Sigmoid colon (tissue), 4 donors: Measurements from ENCODE around the gene PLXNA1.

Source experiments
- CTCF ChIP-seq, 4 experiments: fragments of 450-650 bp in 3 of 4; fragments of 200-600 bp in 1 of 4; IDR thresholded peaks; one replicate each; pipeline ENCODE4 v1.5.1; 2016 to 2019; ENCODE audit warnings: antibody characterized with exemption in 4 of 4, mild to moderate bottlenecking in 3 of 4, moderate library complexity in 2 of 4
- EP300 ChIP-seq, 4 donors: sonication (generic); formaldehyde crosslinking; IDR thresholded peaks; one replicate each; pipeline ENCODE4 v1.6.1; 2017; ENCODE audit warnings: antibody characterized with exemption in 4 of 4
- POLR2A ChIP-seq, 2 donors: fragments of 450-650 bp; IDR thresholded peaks; one replicate each; pipeline ENCODE4 v1.6.1; 2016; ENCODE audit warnings: antibody characterized with exemption in 2 of 2, mild to moderate bottlenecking in 2 of 2, moderate library complexity in 2 of 2
- POLR2AphosphoS5 ChIP-seq, 4 donors: sonication (generic); formaldehyde crosslinking; IDR thresholded peaks; one replicate each; pipeline ENCODE4 v1.6.1; 2017; ENCODE audit warnings: antibody characterized with exemption in 4 of 4

DNA sequence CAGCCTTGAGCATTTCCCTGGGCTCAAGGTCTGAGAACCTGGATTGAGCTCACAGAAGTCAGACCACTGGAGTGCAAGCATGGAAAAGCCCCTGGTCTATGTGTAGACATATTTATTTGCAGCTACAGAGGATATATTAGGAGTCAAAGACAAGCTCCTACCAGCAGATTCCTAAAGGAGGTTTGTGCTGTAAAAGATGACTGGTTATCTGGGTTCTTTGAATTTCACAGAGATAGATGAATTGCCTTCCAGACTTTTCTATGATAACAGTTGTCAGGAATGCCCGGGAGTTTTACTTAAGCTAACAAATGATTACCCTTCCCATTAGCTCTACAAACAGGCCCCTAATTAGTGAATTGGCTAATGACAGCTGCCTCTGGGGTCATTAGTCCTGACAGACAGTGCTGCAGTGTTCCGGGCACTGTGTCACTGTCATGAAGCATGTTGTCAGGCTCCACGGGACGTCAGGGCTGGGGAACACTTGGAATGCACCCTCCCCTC is 48.8 kb upstream of the PLXNA1 start:
- TF ChIP-seq CTCF (IDR thresholded peaks at IDR 0.05) = no peak
- TF ChIP-seq POLR2AphosphoS5 (IDR thresholded peaks at IDR 0.05) = no peak
- no peak for TF ChIP-seq EP300 (IDR thresholded peaks at IDR 0.05)
- TF ChIP-seq POLR2A (IDR thresholded peaks at IDR 0.05) = no peak
